ENCODE data around the gene IER2. TPM values are rescaled to one million over a fixed set of nuclear protein-coding genes. Genes with fewer than 3 reads are reported as not detected.

IER2 gene
- total and polyA plus RNA-seq, 9 of the 15 experiments (the other 6 are each of a cell fraction or from before 2014, with no cell fraction given): 4.5 to 205 (median 23.7) TPM

DNA sequence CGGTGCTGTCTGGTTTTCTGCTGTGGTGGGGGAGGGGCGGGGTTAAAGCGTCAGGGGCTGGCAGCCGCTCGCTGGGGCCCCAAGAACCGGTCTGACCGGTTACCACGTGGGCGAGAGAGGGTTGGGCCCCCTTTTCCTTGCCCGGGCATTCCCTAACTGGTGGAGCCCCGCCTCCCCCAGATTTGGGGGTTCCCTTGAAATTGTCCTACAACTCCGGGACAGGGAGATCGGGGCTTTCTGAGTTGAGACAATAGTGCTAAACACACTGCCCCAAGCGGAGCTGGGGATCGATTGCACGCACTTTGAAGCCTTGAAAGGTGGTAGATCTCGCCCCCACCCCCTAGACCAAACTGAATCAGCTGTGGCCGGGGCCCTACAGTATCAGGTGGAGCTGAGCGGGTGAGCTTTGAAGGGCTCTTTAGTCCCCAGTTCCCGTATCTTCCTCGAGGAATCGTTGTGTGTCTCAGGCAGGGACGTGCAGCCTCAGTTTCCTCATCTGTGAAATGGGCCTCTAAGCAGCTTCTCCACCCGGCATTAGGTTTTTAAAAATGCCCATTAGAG, 4.8 kb downstream of the IER2 start (continued):
- TF ChIP-seq, protein P1, sequence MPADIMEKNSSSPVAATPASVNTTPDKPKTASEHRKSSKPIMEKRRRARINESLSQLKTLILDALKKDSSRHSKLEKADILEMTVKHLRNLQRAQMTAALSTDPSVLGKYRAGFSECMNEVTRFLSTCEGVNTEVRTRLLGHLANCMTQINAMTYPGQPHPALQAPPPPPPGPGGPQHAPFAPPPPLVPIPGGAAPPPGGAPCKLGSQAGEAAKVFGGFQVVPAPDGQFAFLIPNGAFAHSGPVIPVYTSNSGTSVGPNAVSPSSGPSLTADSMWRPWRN (IDR thresholded peaks at IDR 0.05; ENCODE audit: low read depth): no peak
- peak in 1 of 2 experiments; percentile 82; a peak in 2 of 4 replicates for TF ChIP-seq RCOR1 (IDR thresholded peaks at IDR 0.05; ENCODE audit: borderline replicate concordance in 1 of 2, low read depth in 2 of 2, low read length in 2 of 2)
- TF ChIP-seq, protein P2, sequence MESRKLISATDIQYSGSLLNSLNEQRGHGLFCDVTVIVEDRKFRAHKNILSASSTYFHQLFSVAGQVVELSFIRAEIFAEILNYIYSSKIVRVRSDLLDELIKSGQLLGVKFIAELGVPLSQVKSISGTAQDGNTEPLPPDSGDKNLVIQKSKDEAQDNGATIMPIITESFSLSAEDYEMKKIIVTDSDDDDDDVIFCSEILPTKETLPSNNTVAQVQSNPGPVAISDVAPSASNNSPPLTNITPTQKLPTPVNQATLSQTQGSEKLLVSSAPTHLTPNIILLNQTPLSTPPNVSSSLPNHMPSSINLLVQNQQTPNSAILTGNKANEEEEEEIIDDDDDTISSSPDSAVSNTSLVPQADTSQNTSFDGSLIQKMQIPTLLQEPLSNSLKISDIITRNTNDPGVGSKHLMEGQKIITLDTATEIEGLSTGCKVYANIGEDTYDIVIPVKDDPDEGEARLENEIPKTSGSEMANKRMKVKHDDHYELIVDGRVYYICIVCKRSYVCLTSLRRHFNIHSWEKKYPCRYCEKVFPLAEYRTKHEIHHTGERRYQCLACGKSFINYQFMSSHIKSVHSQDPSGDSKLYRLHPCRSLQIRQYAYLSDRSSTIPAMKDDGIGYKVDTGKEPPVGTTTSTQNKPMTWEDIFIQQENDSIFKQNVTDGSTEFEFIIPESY (CRISPR knock-in tag; IDR thresholded peaks at IDR 0.05): peak; percentile 45; the same call in 1 of the 2 replicates
- peak; percentile 71 for TF ChIP-seq ESRRA (IDR thresholded peaks at IDR 0.05; ENCODE audit: borderline replicate concordance, low read depth)
- TF ChIP-seq NR3C1 (CRISPR knock-in tag; IDR thresholded peaks at IDR 0.05): 0 out of 2 replicates have a peak, but pooled peaks have one; percentile 4
- TF ChIP-seq GATAD2B (IDR thresholded peaks at IDR 0.05; ENCODE audit: borderline replicate concordance): no peak
- TF ChIP-seq ETV1 (tag; conservative IDR thresholded peaks at IDR 0.05; ENCODE audit: low read depth): no peak
- TF ChIP-seq, protein P3, sequence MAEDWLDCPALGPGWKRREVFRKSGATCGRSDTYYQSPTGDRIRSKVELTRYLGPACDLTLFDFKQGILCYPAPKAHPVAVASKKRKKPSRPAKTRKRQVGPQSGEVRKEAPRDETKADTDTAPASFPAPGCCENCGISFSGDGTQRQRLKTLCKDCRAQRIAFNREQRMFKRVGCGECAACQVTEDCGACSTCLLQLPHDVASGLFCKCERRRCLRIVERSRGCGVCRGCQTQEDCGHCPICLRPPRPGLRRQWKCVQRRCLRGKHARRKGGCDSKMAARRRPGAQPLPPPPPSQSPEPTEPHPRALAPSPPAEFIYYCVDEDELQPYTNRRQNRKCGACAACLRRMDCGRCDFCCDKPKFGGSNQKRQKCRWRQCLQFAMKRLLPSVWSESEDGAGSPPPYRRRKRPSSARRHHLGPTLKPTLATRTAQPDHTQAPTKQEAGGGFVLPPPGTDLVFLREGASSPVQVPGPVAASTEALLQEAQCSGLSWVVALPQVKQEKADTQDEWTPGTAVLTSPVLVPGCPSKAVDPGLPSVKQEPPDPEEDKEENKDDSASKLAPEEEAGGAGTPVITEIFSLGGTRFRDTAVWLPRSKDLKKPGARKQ (CRISPR knock-in tag; IDR thresholded peaks at IDR 0.05): no peak
- TF ChIP-seq RBM22 (IDR thresholded peaks at IDR 0.05; ENCODE audit: low read depth, low read length, poor library complexity, severe bottlenecking): peak; percentile 95
- TF ChIP-seq ZNF263 (CRISPR knock-in tag; IDR thresholded peaks at IDR 0.05; ENCODE audit: borderline replicate concordance): no peak
- TF ChIP-seq CBFA2T2 (conservative IDR thresholded peaks at IDR 0.05): no peak
- TF ChIP-seq MAFG (tag; conservative IDR thresholded peaks at IDR 0.05): no peak
- TF ChIP-seq, protein P4, sequence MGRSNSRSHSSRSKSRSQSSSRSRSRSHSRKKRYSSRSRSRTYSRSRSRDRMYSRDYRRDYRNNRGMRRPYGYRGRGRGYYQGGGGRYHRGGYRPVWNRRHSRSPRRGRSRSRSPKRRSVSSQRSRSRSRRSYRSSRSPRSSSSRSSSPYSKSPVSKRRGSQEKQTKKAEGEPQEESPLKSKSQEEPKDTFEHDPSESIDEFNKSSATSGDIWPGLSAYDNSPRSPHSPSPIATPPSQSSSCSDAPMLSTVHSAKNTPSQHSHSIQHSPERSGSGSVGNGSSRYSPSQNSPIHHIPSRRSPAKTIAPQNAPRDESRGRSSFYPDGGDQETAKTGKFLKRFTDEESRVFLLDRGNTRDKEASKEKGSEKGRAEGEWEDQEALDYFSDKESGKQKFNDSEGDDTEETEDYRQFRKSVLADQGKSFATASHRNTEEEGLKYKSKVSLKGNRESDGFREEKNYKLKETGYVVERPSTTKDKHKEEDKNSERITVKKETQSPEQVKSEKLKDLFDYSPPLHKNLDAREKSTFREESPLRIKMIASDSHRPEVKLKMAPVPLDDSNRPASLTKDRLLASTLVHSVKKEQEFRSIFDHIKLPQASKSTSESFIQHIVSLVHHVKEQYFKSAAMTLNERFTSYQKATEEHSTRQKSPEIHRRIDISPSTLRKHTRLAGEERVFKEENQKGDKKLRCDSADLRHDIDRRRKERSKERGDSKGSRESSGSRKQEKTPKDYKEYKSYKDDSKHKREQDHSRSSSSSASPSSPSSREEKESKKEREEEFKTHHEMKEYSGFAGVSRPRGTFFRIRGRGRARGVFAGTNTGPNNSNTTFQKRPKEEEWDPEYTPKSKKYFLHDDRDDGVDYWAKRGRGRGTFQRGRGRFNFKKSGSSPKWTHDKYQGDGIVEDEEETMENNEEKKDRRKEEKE (IDR thresholded peaks at IDR 0.05; ENCODE audit: borderline replicate concordance in 1 of 2, control insufficient read depth in 1 of 2, low read depth in 2 of 2, low read length in 1 of 2): peak in 1 of 2 experiments; percentile 66; a peak in 2 of 4 replicates
- TF ChIP-seq, protein P5, sequence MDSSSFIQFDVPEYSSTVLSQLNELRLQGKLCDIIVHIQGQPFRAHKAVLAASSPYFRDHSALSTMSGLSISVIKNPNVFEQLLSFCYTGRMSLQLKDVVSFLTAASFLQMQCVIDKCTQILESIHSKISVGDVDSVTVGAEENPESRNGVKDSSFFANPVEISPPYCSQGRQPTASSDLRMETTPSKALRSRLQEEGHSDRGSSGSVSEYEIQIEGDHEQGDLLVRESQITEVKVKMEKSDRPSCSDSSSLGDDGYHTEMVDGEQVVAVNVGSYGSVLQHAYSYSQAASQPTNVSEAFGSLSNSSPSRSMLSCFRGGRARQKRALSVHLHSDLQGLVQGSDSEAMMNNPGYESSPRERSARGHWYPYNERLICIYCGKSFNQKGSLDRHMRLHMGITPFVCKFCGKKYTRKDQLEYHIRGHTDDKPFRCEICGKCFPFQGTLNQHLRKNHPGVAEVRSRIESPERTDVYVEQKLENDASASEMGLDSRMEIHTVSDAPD (CRISPR knock-in tag; IDR thresholded peaks at IDR 0.05): no peak
- TF ChIP-seq HMG20A (CRISPR knock-in tag; conservative IDR thresholded peaks at IDR 0.05): no peak
- peak; percentile 80 for TF ChIP-seq RBFOX2 (IDR thresholded peaks at IDR 0.05; ENCODE audit: low read depth, low read length)
- no peak; the same call in 1 of the 2 replicates for TF ChIP-seq FOXK1 (CRISPR knock-in tag; IDR thresholded peaks at IDR 0.05; ENCODE audit: borderline replicate concordance)
- no peak for TF ChIP-seq BMI1 (IDR thresholded peaks at IDR 0.05; ENCODE audit: low read length)
